Activated CD8-positive, alpha-beta memory T cell treated with anti-CD3 and anti-CD28 coated beads, Interleukin-2, amount 50 U/mL, for 1 hour (primary cell): ENCODE results near the gene PRR3.

Source experiments
- DNase-seq: peaks from one replicate; pipeline ENCODE4 v3.0.0-alpha.2; 2020; ENCODE audit errors: extremely low read depth

PRR3 gene

GRCh38 chr6:30537931-30538330 is 19.2 kb upstream of the PRR3 start:
- DNase-seq, result no peak

DNA sequence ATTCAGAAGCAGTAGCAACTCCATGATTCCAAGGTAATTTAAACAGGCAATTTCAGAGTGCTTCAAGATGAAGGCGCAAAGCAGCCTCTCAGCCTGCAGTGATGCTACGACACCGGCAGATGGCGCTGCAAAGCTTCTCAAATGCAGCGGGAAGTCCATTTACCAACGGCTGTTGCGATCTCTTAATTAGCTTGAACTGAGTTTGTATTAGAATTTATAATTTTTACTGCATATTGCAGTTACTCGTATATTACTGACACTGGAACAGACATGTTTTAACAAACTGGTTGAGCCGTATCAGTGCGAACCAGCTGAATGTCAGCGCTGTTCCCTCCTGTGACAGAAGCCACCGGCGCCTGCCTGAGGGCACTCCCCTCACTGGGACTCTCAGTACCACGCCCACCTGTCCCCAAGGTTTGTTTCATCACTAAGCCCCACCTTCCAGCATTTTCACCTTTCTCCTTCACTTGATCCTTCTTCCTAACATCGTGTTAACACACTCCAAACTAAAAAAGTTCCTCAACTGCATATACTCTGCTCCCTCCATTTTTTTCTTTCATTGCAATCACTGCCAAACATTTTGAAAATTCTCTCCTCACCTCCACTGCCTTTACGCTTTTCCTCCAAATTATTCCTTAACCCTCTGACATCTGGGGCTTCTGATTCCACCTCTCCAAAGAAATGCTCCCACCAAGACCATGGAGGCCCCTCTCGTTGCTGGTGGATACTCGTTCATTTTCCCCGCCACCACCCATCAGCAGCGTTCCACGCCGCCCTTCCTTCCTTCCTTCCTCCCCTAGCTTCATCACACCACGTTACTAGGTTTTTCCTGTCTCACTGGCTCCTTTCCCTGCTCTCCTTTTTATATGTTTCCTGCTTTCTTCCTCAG is 15.3 kb upstream of the PRR3 start:
- DNase-seq, result peak; percentile 42

DNA sequence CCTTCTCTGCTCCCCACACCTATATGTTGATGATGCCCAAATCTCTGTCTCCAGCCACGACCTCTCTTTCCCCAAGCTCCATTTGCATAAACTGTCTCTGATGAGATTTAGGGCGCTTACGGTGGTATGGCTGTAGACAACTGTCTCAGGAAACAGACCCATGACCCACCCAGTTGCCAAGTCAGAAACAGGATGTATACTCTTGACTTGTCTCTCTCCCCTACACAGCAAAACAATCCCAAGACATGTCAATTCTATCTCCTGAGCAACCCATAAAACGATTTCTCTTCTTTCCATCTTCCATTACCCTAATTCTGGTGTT is 14.7 kb upstream of the PRR3 start:
- DNase-seq, result no peak

GRCh38 chr6:30542915-30543314 is 14.2 kb upstream of the PRR3 start:
- DNase-seq, result no peak

DNA sequence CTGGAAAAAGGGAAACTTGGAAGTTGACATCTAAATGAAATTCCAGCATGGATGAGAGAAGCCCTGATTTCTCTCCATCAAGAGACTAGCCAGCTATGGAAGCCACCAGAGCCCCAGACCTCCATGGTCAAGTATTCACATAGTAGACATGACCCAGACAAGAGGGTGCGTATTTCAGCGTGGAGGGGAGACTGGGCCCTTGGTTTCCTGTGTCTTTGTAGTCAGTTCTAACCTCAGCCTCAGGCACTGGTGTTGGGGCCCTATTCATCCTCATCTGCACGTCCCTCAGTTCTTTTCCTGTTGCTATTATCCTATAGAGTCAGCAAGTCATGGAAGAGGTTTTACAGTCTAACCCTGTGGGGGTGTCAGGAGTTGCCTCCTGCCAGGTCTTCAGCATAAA is 13.3 kb upstream of the PRR3 start:
- no peak for DNase-seq

DNA sequence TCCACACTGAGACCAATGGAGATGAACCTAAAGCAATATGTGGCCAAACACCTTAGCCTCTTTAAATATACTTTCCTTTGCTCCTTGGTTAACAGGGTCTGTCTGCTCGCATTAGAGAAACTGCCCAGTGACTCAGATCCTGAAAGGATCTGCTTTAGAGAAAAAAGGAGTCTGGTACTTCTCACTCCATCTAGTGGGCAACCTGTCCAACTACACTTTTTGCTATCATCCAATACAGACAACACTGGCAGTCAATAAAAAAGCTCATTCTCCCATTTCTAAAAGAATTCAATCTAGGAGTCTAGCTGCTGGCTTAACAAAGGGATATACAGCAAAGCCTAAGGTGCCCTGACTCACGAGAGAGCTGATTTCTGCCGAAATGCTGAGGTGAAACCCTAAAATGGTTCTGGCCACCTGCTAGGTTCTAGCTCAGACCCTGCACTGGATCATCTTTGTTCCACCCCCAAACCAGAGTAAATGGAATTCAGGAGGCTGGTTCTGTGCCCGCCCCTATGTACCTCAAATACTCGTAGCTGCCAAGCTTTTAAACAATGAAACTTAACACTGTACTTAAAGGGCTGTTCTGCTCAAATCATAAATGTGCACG is 12.3 kb upstream of the PRR3 start:
- DNase-seq, result no peak

DNA sequence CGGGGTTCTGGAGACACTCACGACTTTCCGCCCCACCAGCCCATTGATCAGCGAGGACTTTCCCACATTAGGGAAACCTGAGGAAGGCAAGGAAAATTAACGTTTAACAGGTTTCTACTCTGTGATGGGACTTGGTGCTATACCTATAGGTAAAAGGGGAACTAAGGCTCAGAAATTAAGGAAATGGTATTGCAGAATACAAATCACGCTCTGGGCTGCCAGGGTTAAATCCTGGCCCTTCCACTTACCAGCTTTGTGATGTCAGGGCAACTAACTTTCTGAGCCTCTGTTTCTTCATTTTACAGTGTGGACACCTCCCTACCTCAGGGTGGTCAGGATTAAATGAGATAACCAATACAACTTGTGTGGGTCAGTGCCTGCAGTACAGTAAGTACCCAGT is 9.6 kb upstream of the PRR3 start:
- DNase-seq, result no peak

DNA sequence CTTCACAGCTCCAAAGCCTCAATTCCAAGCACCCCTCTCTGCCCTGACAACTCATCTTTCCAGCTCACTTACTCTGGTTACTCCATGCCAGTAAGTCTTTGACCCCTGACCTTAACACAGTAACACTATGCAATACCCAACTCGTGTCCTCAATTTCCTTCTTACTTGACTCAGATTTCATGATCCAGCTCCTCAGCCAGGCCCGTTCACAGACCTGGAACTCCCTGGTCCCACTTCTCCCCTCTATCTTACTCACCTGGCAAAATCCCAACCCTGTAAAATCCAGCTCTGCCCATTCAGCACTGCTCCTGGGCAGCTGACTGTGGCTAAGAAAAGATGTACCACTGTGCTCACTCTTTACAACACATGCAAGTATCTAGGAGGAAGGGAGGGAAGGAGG is 8.7 kb upstream of the PRR3 start:
- no peak for DNase-seq

DNA sequence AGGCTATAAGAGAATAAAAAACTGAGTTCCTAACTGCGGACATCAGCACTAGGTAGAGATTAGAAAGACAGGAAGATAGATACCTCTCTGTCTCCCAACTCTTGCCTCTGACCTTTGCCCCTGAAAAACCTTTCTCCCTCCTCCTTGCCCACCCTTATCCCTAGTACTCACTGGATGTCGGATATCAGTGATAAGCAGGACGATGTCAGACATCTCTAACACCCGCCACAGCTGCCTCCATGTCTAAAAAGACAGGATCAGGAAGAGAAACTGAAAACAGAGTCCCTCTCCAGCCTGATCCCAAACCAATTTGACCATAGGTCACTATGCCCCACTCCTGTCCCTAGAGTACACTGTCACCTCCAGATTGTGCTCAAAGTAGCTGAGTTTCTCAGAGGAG is 2.7 kb upstream of the PRR3 start:
- DNase-seq, result no peak

GRCh38 chr6:30554962-30555815 is 1.9 kb upstream of the PRR3 start:
- DNase-seq, result no peak

GRCh38 chr6:30555816-30556065 is 1.4 kb upstream of the PRR3 start:
- no peak for DNase-seq

GRCh38 chr6:30556066-30556905 is 809 bp upstream of the PRR3 start, which contains the start of gene GNL1:
GNL1 (minus strand) TSS chr6:30556489; CDS start chr6:30556203, 286 bp downstream.
- peak; percentile 98 for DNase-seq

DNA sequence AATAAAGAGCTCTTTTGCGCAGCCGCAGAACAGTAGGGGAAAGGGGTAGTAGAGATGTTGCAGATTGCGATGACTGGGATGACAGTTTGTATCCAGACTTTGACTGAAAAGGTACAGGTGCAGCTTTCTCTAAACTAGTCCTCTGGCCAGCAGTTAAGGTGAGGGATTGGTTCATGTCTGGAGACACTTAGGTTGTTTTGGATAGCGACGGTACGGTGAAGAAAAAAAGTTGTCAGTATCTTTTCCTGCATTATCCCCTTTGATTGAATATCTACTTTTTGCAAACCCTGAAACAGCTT is 537 bp downstream of the PRR3 start:
- no peak for DNase-seq

GRCh38 chr6:30560930-30561329 is 3.8 kb downstream of the PRR3 start:
- no peak for DNase-seq

GRCh38 chr6:30562470-30563425 is 5.7 kb downstream of the PRR3 start:
- no peak for DNase-seq

GRCh38 chr6:30564114-30564513 is 7.0 kb downstream of the PRR3 start:
- DNase-seq, result no peak

DNA sequence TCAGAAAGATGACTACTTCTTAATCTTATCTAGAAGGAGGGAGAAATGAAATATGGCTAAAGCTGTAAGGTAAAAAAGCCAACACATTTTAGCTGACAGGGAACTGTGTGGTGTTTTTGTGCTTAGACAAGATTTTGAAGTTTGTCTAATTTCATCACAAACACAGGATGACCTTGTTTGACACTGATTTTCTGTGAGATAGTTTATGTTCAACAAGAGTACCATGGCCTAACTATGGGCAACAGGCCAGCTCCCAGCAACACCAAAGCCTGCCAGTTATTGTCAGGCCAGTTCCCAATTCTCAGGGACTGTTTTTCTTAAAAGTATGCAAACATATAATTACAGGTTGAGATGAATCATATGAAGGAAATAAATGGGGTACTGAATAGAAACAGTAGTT is 8.7 kb downstream of the PRR3 start:
- no peak for DNase-seq

DNA sequence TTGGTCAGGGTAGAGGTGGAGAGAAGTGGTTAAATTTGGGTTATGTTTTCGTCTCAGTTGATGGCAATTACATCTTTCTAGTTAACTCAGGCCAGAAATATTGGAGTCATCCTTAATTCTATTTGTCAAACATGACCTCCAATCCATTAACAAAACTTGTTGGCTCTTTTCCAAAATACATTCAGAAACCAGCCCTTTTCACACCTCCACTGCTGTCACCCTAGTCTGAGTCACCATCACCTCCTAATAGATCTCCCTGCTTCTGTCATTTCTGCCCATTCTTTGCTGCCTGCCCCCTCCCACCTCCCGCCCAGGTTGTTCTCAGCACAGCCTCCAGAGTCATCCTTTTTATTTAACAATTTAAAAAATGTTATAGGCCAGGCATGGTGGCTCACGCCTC is 11.2 kb downstream of the PRR3 start:
- no peak for DNase-seq

DNA sequence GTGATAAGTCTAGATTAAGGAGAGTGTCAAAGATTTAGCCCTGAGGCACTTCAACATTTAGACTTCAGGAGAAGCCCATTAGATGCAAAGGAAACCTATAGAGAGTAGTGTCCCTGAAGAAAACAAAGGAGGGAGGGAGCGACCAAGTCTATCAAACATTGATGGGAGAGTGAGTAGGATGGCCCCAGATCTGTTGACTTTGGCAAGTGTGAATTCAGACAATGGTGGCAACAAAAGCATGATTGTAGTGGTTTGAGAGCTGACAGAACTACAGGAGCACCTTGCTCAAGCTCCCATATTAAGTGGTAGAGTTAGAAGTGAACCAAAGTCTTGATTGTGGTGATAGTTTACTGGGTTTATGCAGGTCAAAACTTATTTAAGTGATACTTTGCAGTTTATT is 13.2 kb downstream of the PRR3 start:
- no peak for DNase-seq

- no peak for DNase-seq
Observed at GRCh38 chr6:30570740-30571074, 13.6 kb downstream of the PRR3 start.

DNA sequence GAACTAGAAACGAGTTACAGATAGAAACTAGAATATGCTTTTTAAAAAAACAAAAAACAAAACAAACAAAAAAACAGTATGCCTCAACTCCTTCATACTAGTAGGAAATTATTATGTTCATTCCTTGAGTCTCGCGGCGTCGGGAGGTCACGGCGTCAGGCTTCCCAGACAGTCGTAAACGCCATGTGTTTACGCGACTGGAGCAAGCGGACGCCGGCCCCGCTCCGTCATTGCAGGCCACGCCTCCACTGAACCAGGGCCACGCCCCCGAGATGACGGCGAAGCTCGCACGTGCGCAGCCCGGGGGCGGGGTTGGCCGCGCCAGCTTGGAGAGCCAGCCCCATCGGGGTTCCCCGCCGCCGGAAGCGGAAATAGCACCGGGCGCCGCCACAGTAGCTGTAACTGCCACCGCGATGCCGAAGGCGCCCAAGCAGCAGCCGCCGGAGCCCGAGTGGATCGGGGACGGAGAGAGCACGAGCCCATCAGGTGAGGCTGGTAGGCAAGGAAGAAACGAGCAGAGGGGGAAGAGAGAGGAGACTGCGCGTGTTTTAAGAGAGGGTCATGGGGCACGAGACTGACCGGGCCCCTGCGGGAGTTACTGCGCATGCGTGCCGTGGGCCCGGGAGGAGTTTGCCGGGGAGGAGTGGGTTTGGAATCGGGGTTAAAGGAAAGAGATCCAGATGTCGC is 14.1 kb downstream of the PRR3 start, which contains the start of gene ABCF1:
TSS of gene ABCF1 (plus strand) at position 368 of the 687 bp plus-strand sequence. CDS start at position 414, 46 bp downstream.
- peak; percentile 92 for DNase-seq
